ENCODE data around the gene RPS16. TPM values are rescaled to one million over a fixed set of nuclear protein-coding genes. Genes with fewer than 3 reads are reported as not detected.
A peak's percentile ranks its signal among the peaks of the same experiment; 100 is the strongest.

Gene RPS16
- total and polyA plus RNA-seq, 2 of the 13 experiments (the other 11 are each of a cell fraction or from before 2014, with no cell fraction given): 488 to 2,583 TPM

DNA sequence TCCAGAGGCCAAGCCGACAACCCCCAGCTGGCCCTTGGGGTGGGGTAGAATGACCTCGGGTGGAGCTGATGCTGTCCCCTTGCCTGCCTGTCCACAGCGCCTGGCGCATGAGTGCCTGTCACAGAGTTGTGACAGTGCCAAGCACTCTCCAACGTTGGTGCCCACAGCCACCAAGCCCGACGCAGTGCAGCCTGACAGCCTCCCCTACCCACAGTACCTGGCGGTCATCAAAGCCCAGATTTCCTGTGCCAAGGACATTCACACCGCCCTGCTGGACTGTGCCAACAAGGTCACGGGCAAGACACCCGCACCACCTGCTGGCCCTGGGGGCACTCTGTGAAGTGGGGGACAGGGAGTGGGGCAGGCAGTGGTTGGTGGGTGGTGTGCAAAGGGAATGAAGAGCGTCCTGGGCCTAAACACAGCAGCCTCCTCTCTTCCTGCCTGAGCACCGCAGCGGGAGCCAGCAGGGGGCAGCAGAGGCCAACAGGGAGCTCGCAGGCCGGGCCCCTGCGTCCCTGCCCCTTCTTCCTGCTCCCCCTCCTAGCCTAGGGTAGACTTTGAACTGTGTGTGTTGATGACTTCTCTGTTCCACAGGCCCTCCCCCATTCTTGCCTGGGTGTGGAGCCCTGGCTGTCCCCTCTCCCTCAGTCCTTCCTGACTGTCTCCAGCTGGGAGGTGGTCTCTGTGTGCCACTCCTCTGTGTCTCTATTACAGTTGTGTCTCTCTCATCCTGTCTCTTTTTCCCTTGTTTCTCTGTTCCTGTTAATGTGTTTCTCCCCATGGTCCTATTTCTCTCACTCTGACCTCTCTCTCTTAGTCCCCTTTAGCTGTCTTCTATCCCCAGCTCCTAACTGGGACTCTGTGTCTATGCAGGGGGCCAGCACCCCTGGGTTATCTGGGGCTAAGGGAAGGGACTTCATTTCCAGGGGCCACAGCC is 38.1 kb downstream of the RPS16 start (continued):
- TF ChIP-seq, protein P1, sequence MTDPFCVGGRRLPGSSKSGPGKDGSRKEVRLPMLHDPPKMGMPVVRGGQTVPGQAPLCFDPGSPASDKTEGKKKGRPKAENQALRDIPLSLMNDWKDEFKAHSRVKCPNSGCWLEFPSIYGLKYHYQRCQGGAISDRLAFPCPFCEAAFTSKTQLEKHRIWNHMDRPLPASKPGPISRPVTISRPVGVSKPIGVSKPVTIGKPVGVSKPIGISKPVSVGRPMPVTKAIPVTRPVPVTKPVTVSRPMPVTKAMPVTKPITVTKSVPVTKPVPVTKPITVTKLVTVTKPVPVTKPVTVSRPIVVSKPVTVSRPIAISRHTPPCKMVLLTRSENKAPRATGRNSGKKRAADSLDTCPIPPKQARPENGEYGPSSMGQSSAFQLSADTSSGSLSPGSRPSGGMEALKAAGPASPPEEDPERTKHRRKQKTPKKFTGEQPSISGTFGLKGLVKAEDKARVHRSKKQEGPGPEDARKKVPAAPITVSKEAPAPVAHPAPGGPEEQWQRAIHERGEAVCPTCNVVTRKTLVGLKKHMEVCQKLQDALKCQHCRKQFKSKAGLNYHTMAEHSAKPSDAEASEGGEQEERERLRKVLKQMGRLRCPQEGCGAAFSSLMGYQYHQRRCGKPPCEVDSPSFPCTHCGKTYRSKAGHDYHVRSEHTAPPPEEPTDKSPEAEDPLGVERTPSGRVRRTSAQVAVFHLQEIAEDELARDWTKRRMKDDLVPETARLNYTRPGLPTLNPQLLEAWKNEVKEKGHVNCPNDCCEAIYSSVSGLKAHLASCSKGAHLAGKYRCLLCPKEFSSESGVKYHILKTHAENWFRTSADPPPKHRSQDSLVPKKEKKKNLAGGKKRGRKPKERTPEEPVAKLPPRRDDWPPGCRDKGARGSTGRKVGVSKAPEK (CRISPR knock-in tag; IDR thresholded peaks at IDR 0.05; ENCODE audit: borderline replicate concordance): no peak; the same call in 1 of the 2 replicates
- TF ChIP-seq GATAD1 (CRISPR knock-in tag; IDR thresholded peaks at IDR 0.05) (peak; percentile 76), ZNF652 (CRISPR knock-in tag; IDR thresholded peaks at IDR 0.05; ENCODE audit: borderline replicate concordance, low read depth) (peak; percentile 67), CBFB (CRISPR knock-in tag; IDR thresholded peaks at IDR 0.05) (peak; percentile 71; the same call in 1 of the 2 replicates), HNRNPL (IDR thresholded peaks at IDR 0.05; ENCODE audit: low read depth, low read length) (peak; percentile 85), ZNF17 (CRISPR knock-in tag; IDR thresholded peaks at IDR 0.05) (no peak), HOXA5 (CRISPR knock-in tag; IDR thresholded peaks at IDR 0.05) (peak; percentile 64; the same call in 1 of the 2 replicates), GFI1 (CRISPR knock-in tag; IDR thresholded peaks at IDR 0.05; ENCODE audit: borderline replicate concordance) (peak; percentile 81; the same call in 1 of the 2 replicates), PRPF4 (IDR thresholded peaks at IDR 0.05; ENCODE audit: low read depth, low read length, poor library complexity, severe bottlenecking) (peak; percentile 40), HMGA1 (CRISPR knock-in tag; conservative IDR thresholded peaks at IDR 0.05) (no peak), ZNF3 (CRISPR knock-in tag; IDR thresholded peaks at IDR 0.05) (peak; percentile 95), ZNF841 (CRISPR knock-in tag; IDR thresholded peaks at IDR 0.05; ENCODE audit: borderline replicate concordance) (no peak), ZNF382 (CRISPR knock-in tag; IDR thresholded peaks at IDR 0.05; ENCODE audit: borderline replicate concordance) (no peak), RELA (CRISPR knock-in tag; IDR thresholded peaks at IDR 0.05) (no peak), ZIK1 (CRISPR knock-in tag; IDR thresholded peaks at IDR 0.05; ENCODE audit: borderline replicate concordance, low read depth) (0 out of 2 replicates have a peak, but pooled peaks have one; percentile 80)
- TF ChIP-seq, protein P2, sequence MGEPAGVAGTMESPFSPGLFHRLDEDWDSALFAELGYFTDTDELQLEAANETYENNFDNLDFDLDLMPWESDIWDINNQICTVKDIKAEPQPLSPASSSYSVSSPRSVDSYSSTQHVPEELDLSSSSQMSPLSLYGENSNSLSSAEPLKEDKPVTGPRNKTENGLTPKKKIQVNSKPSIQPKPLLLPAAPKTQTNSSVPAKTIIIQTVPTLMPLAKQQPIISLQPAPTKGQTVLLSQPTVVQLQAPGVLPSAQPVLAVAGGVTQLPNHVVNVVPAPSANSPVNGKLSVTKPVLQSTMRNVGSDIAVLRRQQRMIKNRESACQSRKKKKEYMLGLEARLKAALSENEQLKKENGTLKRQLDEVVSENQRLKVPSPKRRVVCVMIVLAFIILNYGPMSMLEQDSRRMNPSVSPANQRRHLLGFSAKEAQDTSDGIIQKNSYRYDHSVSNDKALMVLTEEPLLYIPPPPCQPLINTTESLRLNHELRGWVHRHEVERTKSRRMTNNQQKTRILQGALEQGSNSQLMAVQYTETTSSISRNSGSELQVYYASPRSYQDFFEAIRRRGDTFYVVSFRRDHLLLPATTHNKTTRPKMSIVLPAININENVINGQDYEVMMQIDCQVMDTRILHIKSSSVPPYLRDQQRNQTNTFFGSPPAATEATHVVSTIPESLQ (CRISPR knock-in tag; conservative IDR thresholded peaks at IDR 0.05): no peak; the same call in 1 of the 2 replicates
- TF ChIP-seq, protein P3, sequence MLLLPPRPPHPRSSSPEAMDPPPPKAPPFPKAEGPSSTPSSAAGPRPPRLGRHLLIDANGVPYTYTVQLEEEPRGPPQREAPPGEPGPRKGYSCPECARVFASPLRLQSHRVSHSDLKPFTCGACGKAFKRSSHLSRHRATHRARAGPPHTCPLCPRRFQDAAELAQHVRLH (CRISPR knock-in tag; IDR thresholded peaks at IDR 0.05; ENCODE audit: borderline replicate concordance, low read depth): peak; percentile 58; the same call in 1 of the 2 replicates
- TF ChIP-seq, protein P4, sequence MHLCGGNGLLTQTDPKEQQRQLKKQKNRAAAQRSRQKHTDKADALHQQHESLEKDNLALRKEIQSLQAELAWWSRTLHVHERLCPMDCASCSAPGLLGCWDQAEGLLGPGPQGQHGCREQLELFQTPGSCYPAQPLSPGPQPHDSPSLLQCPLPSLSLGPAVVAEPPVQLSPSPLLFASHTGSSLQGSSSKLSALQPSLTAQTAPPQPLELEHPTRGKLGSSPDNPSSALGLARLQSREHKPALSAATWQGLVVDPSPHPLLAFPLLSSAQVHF (CRISPR knock-in tag; IDR thresholded peaks at IDR 0.05): peak; percentile 78; the same call in 1 of the 2 replicates
- TF ChIP-seq, protein P5, sequence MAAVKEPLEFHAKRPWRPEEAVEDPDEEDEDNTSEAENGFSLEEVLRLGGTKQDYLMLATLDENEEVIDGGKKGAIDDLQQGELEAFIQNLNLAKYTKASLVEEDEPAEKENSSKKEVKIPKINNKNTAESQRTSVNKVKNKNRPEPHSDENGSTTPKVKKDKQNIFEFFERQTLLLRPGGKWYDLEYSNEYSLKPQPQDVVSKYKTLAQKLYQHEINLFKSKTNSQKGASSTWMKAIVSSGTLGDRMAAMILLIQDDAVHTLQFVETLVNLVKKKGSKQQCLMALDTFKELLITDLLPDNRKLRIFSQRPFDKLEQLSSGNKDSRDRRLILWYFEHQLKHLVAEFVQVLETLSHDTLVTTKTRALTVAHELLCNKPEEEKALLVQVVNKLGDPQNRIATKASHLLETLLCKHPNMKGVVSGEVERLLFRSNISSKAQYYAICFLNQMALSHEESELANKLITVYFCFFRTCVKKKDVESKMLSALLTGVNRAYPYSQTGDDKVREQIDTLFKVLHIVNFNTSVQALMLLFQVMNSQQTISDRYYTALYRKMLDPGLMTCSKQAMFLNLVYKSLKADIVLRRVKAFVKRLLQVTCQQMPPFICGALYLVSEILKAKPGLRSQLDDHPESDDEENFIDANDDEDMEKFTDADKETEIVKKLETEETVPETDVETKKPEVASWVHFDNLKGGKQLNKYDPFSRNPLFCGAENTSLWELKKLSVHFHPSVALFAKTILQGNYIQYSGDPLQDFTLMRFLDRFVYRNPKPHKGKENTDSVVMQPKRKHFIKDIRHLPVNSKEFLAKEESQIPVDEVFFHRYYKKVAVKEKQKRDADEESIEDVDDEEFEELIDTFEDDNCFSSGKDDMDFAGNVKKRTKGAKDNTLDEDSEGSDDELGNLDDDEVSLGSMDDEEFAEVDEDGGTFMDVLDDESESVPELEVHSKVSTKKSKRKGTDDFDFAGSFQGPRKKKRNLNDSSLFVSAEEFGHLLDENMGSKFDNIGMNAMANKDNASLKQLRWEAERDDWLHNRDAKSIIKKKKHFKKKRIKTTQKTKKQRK (IDR thresholded peaks at IDR 0.05; ENCODE audit: low read length): no peak

Data from HepG2 (cell line).